GM12891 (cell line): Measurements from ENCODE around the gene FAF1.

Source experiments
- PAX5 ChIP-seq: IDR thresholded peaks from 2 replicates; pipeline ENCODE4 v1.6.1; 2011; ENCODE audit warnings: low read length, moderate library complexity, mild to moderate bottlenecking; ENCODE audit not compliant: insufficient read depth, severe bottlenecking
- POLR2A ChIP-seq: IDR thresholded peaks from 2 replicates; pipeline ENCODE4 v1.6.1; 2011; ENCODE audit warnings: low read depth, low read length, control low read depth
- POLR2AphosphoS5 ChIP-seq: IDR thresholded peaks from 2 replicates; pipeline ENCODE4 v1.6.1; 2011; ENCODE audit warnings: low read depth, low read length, control low read depth
- POU2F2 ChIP-seq: IDR thresholded peaks from 2 replicates; pipeline ENCODE4 v1.6.1; 2011; ENCODE audit warnings: low read depth, mild to moderate bottlenecking, control low read depth, low read length, moderate library complexity
- SPI1 ChIP-seq: IDR thresholded peaks from 2 replicates; pipeline ENCODE4 v1.6.1; 2011; ENCODE audit warnings: low read depth, low read length, control low read depth
- TAF1 ChIP-seq: IDR thresholded peaks from 2 replicates; pipeline ENCODE4 v1.6.1; 2011; ENCODE audit warnings: low read depth, low read length, control low read depth

- TF ChIP-seq POU2F2: no peak
- TF ChIP-seq POLR2A: no peak
- TF ChIP-seq TAF1: no peak
- no peak for TF ChIP-seq POLR2AphosphoS5
- no peak for TF ChIP-seq SPI1
- TF ChIP-seq PAX5: no peak
Measured at GRCh38 chr1:50568782-50569181, 391.3 kb downstream of the FAF1 start.
